H9 (cell line): ENCODE data around the gene RHOH. TPM values are rescaled to one million over a fixed set of nuclear protein-coding genes. Genes with fewer than 3 reads are reported as not detected.

Experiments used
- DNase-seq: peaks from one replicate; pipeline ENCODE4 v3.0.0-alpha.2; 2017
- H2AFZ ChIP-seq: one replicate; pipeline ENCODE4 v1.6.1; 2013; ENCODE audit warnings: mild to moderate bottlenecking, low read length, control low read depth, moderate library complexity
- H2AK5ac ChIP-seq: 2 replicates; pipeline ENCODE4 v1.6.1; 2013; ENCODE audit warnings: low read length, control low read depth, mixed read lengths; ENCODE audit not compliant: insufficient read length
- H2BK120ac ChIP-seq: one replicate; pipeline ENCODE4 v1.6.1; 2013; ENCODE audit warnings: low read depth, mild to moderate bottlenecking, low read length, control low read depth, inconsistent platforms; ENCODE audit not compliant: poor library complexity, severe bottlenecking
- H2BK12ac ChIP-seq: 2 replicates; pipeline ENCODE4 v1.6.1; 2013; ENCODE audit warnings: low read length, control low read depth, mixed read lengths, low read depth; ENCODE audit not compliant: insufficient read length
- H2BK15ac ChIP-seq: 2 replicates; pipeline ENCODE4 v1.6.1; 2013; ENCODE audit warnings: low read depth, low read length, control low read depth
- H2BK20ac ChIP-seq: one replicate; pipeline ENCODE4 v1.6.1; 2013; ENCODE audit warnings: low read depth, mild to moderate bottlenecking, low read length, control low read depth, inconsistent platforms; ENCODE audit not compliant: poor library complexity, severe bottlenecking
- H2BK5ac ChIP-seq: 2 replicates; pipeline ENCODE4 v1.6.1; 2013; ENCODE audit warnings: low read length, control low read depth, mixed read lengths; ENCODE audit not compliant: insufficient read length
- H3K14ac ChIP-seq: 2 replicates; pipeline ENCODE4 v1.6.1; 2013; ENCODE audit warnings: low read length, control low read depth; ENCODE audit not compliant: insufficient read depth
- H3K18ac ChIP-seq: 2 replicates; pipeline ENCODE4 v1.6.1; 2013; ENCODE audit warnings: low read depth, mild to moderate bottlenecking, mixed read lengths, low read length, control low read depth; ENCODE audit not compliant: insufficient read length
- H3K23ac ChIP-seq: 2 replicates; pipeline ENCODE4 v1.6.1; 2013; ENCODE audit warnings: low read length, control low read depth, mixed read lengths, low read depth; ENCODE audit not compliant: insufficient read length
- H3K23me2 ChIP-seq: 2 replicates; pipeline ENCODE4 v1.6.1; 2013; ENCODE audit warnings: low read depth, mild to moderate bottlenecking, mixed read lengths, low read length, control low read depth; ENCODE audit not compliant: insufficient read length, poor library complexity, severe bottlenecking
- H3K27ac ChIP-seq: 2 replicates; pipeline ENCODE4 v1.5.1; 2013; ENCODE audit warnings: low read length, control low read depth, mixed read lengths, low read depth; ENCODE audit not compliant: insufficient read length
- H3K27me3 ChIP-seq: 2 replicates; pipeline ENCODE4 v1.6.1; 2013; ENCODE audit warnings: low read length, control low read depth, inconsistent platforms; ENCODE audit not compliant: insufficient read depth
- H3K4ac ChIP-seq: 2 replicates; pipeline ENCODE4 v1.6.1; 2013; ENCODE audit warnings: low read depth, mild to moderate bottlenecking, control low read depth, inconsistent platforms, low read length, moderate library complexity
- H3K4me1 ChIP-seq: 2 replicates; pipeline ENCODE4 v1.6.1; 2013; ENCODE audit warnings: low read length, control low read depth, inconsistent platforms; ENCODE audit not compliant: insufficient read depth
- H3K4me2 ChIP-seq: 2 replicates; pipeline ENCODE4 v1.6.1; 2013; ENCODE audit warnings: low read length, control low read depth, mixed read lengths; ENCODE audit not compliant: insufficient read length, insufficient read depth
- H3K56ac ChIP-seq: 2 replicates; pipeline ENCODE4 v1.6.1; 2013; ENCODE audit warnings: low read depth, mild to moderate bottlenecking, mixed read lengths, low read length, control low read depth; ENCODE audit not compliant: insufficient read length
- H3K79me1 ChIP-seq: 2 replicates; pipeline ENCODE4 v1.6.1; 2013; ENCODE audit warnings: low read depth, mild to moderate bottlenecking, moderate library complexity, low read length, control low read depth, inconsistent platforms; ENCODE audit not compliant: insufficient read depth, poor library complexity, severe bottlenecking
- H3K79me2 ChIP-seq: 2 replicates; pipeline ENCODE4 v1.6.1; 2013; ENCODE audit warnings: low read length, control low read depth, inconsistent platforms; ENCODE audit not compliant: insufficient read depth
- H3K9ac ChIP-seq: 2 replicates; pipeline ENCODE4 v1.6.1; 2013; ENCODE audit warnings: low read length, control low read depth, mixed read lengths; ENCODE audit not compliant: insufficient read length; ENCODE audit errors: extremely low read depth
- H3K9me3 ChIP-seq: one replicate; pipeline ENCODE4 v1.6.1; 2013; ENCODE audit warnings: low read depth, low read length, inconsistent platforms; ENCODE audit not compliant: control insufficient read depth
- H3T11ph ChIP-seq: one replicate; pipeline ENCODE4 v1.6.1; 2013; ENCODE audit warnings: mild to moderate bottlenecking, low read length, control low read depth, inconsistent platforms
- H4K20me1 ChIP-seq: one replicate; pipeline ENCODE4 v1.6.1; 2013; ENCODE audit not compliant: control insufficient read depth, insufficient read length, insufficient read depth
- H4K5ac ChIP-seq: 2 replicates; pipeline ENCODE4 v1.6.1; 2013; ENCODE audit warnings: low read depth, mild to moderate bottlenecking, mixed read lengths, low read length, control low read depth; ENCODE audit not compliant: insufficient read length
- H4K8ac ChIP-seq: replicated peaks from 2 replicates; pipeline ENCODE4 v1.6.1; 2013; ENCODE audit warnings: low read length, control low read depth, mixed read lengths, low read depth; ENCODE audit not compliant: insufficient read length
- H4K91ac ChIP-seq: 2 replicates; pipeline ENCODE4 v1.6.1; 2013; ENCODE audit warnings: low read depth, mild to moderate bottlenecking, moderate library complexity, mixed read lengths, low read length, control low read depth; ENCODE audit not compliant: insufficient read length
- H3K27ac Mint-ChIP-seq, 3 experiments: 2 replicates in 2 of 3; 3 replicates in 1 of 3; pipeline ENCODE4 v1.8.0; 2020 to 2021; ENCODE audit warnings: mixed read lengths in 3 of 3, mild to moderate bottlenecking in 1 of 3, moderate library complexity in 1 of 3
- H3K27me3 Mint-ChIP-seq: 2 replicates; pipeline ENCODE4 v1.8.0; 2021; ENCODE audit warnings: low read depth, mild to moderate bottlenecking, moderate library complexity, mixed read lengths
- H3K36me3 Mint-ChIP-seq, 3 experiments: 2 replicates in 2 of 3; 3 replicates in 1 of 3; pipeline ENCODE4 v1.8.0; 2020 to 2021; ENCODE audit warnings: low read depth in 3 of 3, mixed read lengths in 3 of 3; ENCODE audit not compliant: insufficient read depth in 1 of 3
- H3K4me1 Mint-ChIP-seq, 2 experiments: 2 replicates each; pipeline ENCODE4 v1.8.0; 2020; ENCODE audit warnings: mixed read lengths in 2 of 2
- H3K4me3 Mint-ChIP-seq, 2 experiments: 2 replicates in 1 of 2; 3 replicates in 1 of 2; pipeline ENCODE4 v1.8.0; 2020 to 2021; ENCODE audit warnings: mild to moderate bottlenecking in 2 of 2, mixed read lengths in 2 of 2, moderate library complexity in 1 of 2
- H3K9me3 Mint-ChIP-seq, 2 experiments: 2 replicates in 1 of 2; 3 replicates in 1 of 2; pipeline ENCODE4 v1.8.0; 2020; ENCODE audit warnings: mild to moderate bottlenecking in 2 of 2, mixed read lengths in 2 of 2, moderate library complexity in 1 of 2
- WGBS: extraction: QIAGEN DNeasy Blood & Tissue Kit; methylation state at CpG from one replicate; pipeline ENCODE4 v1.1.7; 2013; ENCODE audit warnings: missing lambda C conversion rate, low lambda C conversion rate, mixed read lengths; ENCODE audit not compliant: insufficient read length; ENCODE audit errors: extremely low coverage; 5-methylcytosine and 5-hydroxymethylcytosine counted together
- total RNA-seq: library from RNA; stranded (reverse); gene quantifications from 2 replicates; pipeline ENCODE4 v1.2.1, GENCODE V29; 2021
- TF ChIP-seq, protein P1 (sequence below): fragments of 200-600 bp; sonication (generic); conservative IDR thresholded peaks from 3 replicates; pipeline ENCODE4 v1.8.0; 2021; ENCODE audit warnings: antibody characterized with exemption, mild to moderate bottlenecking

RHOH gene
- total RNA-seq, 1 experiment from 2014 or later = 7.1 TPM

DNA sequence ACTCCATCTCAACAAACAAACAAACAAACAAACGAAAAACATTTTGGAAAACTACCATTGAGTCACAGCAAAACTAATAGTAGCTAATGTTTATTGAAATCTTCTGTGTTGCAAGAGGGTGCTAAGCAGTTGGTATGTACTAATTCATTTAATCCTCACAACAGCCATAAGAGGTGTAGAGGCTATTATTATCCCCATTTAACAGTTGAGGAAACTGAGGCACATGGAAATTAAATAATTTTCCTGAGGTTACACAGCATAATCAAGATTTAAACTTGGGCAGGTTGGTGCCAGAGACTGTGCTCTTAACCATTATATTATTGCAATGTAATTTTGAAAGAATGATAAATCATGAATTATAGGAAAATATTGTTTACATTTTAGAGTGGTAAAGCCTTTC lies 17.5 kb upstream of the RHOH start:
- H2BK5ac ChIP-seq = no peak overlapping the region
- no peak overlapping the region for H2BK15ac ChIP-seq
- no peaks in the 10 kb centered on the region for H3K27me3 ChIP-seq
- H3K9me3 ChIP-seq = no peaks in the 10 kb centered on the region
- Mint-ChIP-seq H3K4me3 (no peak overlapping the region), H3K9me3 (no peaks in the 10 kb centered on the region), H3K27me3 (no peaks in the 10 kb centered on the region), H3K27ac (no peak overlapping the region), H3K4me1 (peaks cover 20 to 25% of the 10 kb centered on the region in 2 experiments), H3K36me3 (no peaks in the 10 kb centered on the region)
- H3K79me2 ChIP-seq = no peaks in the 10 kb centered on the region
- H3K23me2 ChIP-seq = no peaks in the 10 kb centered on the region
- no peak overlapping the region for H2AK5ac ChIP-seq
- no peak overlapping the region for H3K18ac ChIP-seq
- H2BK120ac ChIP-seq = no peak overlapping the region
- WGBS = no CpG with 5 or more reads among the region's 1 CpG
- TF ChIP-seq, protein P1, sequence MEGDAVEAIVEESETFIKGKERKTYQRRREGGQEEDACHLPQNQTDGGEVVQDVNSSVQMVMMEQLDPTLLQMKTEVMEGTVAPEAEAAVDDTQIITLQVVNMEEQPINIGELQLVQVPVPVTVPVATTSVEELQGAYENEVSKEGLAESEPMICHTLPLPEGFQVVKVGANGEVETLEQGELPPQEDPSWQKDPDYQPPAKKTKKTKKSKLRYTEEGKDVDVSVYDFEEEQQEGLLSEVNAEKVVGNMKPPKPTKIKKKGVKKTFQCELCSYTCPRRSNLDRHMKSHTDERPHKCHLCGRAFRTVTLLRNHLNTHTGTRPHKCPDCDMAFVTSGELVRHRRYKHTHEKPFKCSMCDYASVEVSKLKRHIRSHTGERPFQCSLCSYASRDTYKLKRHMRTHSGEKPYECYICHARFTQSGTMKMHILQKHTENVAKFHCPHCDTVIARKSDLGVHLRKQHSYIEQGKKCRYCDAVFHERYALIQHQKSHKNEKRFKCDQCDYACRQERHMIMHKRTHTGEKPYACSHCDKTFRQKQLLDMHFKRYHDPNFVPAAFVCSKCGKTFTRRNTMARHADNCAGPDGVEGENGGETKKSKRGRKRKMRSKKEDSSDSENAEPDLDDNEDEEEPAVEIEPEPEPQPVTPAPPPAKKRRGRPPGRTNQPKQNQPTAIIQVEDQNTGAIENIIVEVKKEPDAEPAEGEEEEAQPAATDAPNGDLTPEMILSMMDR = no peak
- no peak overlapping the region for H2BK20ac ChIP-seq
- H3K79me1 ChIP-seq = no peaks in the 10 kb centered on the region
- no peak for DNase-seq
- H3K23ac ChIP-seq = no peak overlapping the region
- H3K4me2 ChIP-seq = no peak overlapping the region
- no peak overlapping the region for H3K27ac ChIP-seq
- H4K8ac ChIP-seq = no peak overlapping the region
- H3K56ac ChIP-seq = no peak overlapping the region
- H3K4me1 ChIP-seq = no peaks in the 10 kb centered on the region
- H3K14ac ChIP-seq = no peak overlapping the region
- H3T11ph ChIP-seq = no peak overlapping the region
- H2BK12ac ChIP-seq = no peak overlapping the region
- H3K4ac ChIP-seq = no peak overlapping the region
- no peak overlapping the region for H3K9ac ChIP-seq
- no peaks in the 10 kb centered on the region for H4K20me1 ChIP-seq
- no peak overlapping the region for H4K5ac ChIP-seq
- H4K91ac ChIP-seq = no peak overlapping the region
- no peak overlapping the region for H2AFZ ChIP-seq
